GM18502 (cell line): ENCODE results near the gene UROC1.

Source experiments
- ATAC-seq: cut with Tn5 transposase; IDR thresholded peaks from one replicate; pipeline ENCODE4 v1.9.1; 2021; ENCODE audit warnings: mild to moderate bottlenecking; ENCODE audit not compliant: unreplicated experiment, poor library complexity

UROC1 gene

GRCh38 chr3:126484662-126485061 lies 32.9 kb downstream of the UROC1 start:
- no peak for ATAC-seq

- ATAC-seq: no peak
Observed at GRCh38 chr3:126484148-126484547, 33.4 kb downstream of the UROC1 start.

- ATAC-seq: no peak
Observed at GRCh38 chr3:126483321-126483761, 34.2 kb downstream of the UROC1 start.

- ATAC-seq: no peak
Observed at GRCh38 chr3:126482503-126483255, 34.9 kb downstream of the UROC1 start.

- no peak for ATAC-seq
Observed at GRCh38 chr3:126481808-126482502, 35.6 kb downstream of the UROC1 start.

GRCh38 chr3:126480861-126481260 lies 36.7 kb downstream of the UROC1 start:
- no peak for ATAC-seq

GRCh38 chr3:126480206-126480605 lies 37.4 kb downstream of the UROC1 start:
- ATAC-seq: no peak

- ATAC-seq: no peak
Observed at GRCh38 chr3:126479642-126480041, 37.9 kb downstream of the UROC1 start.

GRCh38 chr3:126478581-126479310 lies 38.8 kb downstream of the UROC1 start:
- ATAC-seq: no peak

GRCh38 chr3:126477061-126477380 lies 40.6 kb downstream of the UROC1 start:
- ATAC-seq: no peak

GRCh38 chr3:126476166-126477060 lies 41.2 kb downstream of the UROC1 start:
- ATAC-seq: peak; percentile 33

- ATAC-seq: peak; percentile 77
Observed at GRCh38 chr3:126475413-126476114, 42.0 kb downstream of the UROC1 start, which contains the start of gene ZXDC. TSS of gene ZXDC (minus strand) at chr3:126475891. CDS start at chr3:126475865, 26 bp downstream.

- ATAC-seq: peak; percentile 11
Observed at GRCh38 chr3:126474498-126475412, 42.8 kb downstream of the UROC1 start.

GRCh38 chr3:126473292-126474168 lies 44.0 kb downstream of the UROC1 start:
- ATAC-seq: no peak

GRCh38 chr3:126472277-126473006 lies 45.1 kb downstream of the UROC1 start:
- no peak for ATAC-seq

GRCh38 chr3:126469479-126469878 lies 48.1 kb downstream of the UROC1 start:
- no peak for ATAC-seq
